Thyroid gland (tissue), 4 donors: ENCODE measurements around the gene BUD13.

Source experiments
- CTCF ChIP-seq, 6 experiments: fragments of 200-600 bp in 3 of 6; fragments of 450-650 bp in 3 of 6; sonication (generic) in 3 of 6; IDR thresholded peaks; one replicate each; pipeline ENCODE4 v1.5.1; 2016 to 2019; ENCODE audit warnings: antibody characterized with exemption in 6 of 6, mild to moderate bottlenecking in 2 of 6, inconsistent platforms in 1 of 6, moderate library complexity in 1 of 6
- POLR2A ChIP-seq, 2 donors: fragments of 450-650 bp; IDR thresholded peaks; one replicate each; pipeline ENCODE4 v1.6.1; 2017; ENCODE audit warnings: antibody characterized with exemption in 2 of 2, mild to moderate bottlenecking in 2 of 2, moderate library complexity in 1 of 2

- TF ChIP-seq CTCF (IDR thresholded peaks at IDR 0.05): no peak
- TF ChIP-seq POLR2A (IDR thresholded peaks at IDR 0.05): no peak
These were observed 14.2 kb upstream of the BUD13 start for GRCh38 chr11:116786966-116787365.
